HepG2 (cell line): ENCODE data around the gene DHCR7. TPM values are rescaled to one million over a fixed set of nuclear protein-coding genes. Genes with fewer than 3 reads are reported as not detected.

Source experiments
- ATAC-seq: fragments of 200-7000 bp; cut with Tn5 transposase; 3 replicates; pipeline ENCODE4 v1.9.1; 2020; ENCODE audit warnings: mild to moderate bottlenecking, moderate library complexity
- BruUV-seq: library from RNA; stranded (reverse); fragments of 400-500 nt; replicated peaks from 2 replicates; lab custom pipeline; 2021; lab: Mats Ljungman, UMichigan
- CTCF ChIA-PET: fragments of 300-600 bp; formaldehyde crosslinking; extraction: SDS; loops from one replicate; lab custom pipeline; 2021; ENCODE audit warnings: low total read pairs, inconsistent platforms, low intra/inter-chr PET ratio; lab: Yijun Ruan, JAX
- POLR2A ChIA-PET: fragments of 350-600 bp; sonication (Branson Sonifier 250); formaldehyde crosslinking; loops from one replicate; lab custom pipeline; 2020; ENCODE audit warnings: antibody characterized with exemption, inconsistent platforms; lab: Yijun Ruan, JAX
- DNase-seq: peaks from one replicate; pipeline ENCODE4 v3.0.0-alpha.2; 2015; ENCODE audit warnings: low spot score
- FAIRE-seq: peaks from 3 replicates; lab custom pipeline; 2011; peaks lifted over from hg19 to GRCh38; lab: Jason Lieb, UNC
- H2AFZ ChIP-seq: one replicate; pipeline ENCODE4 v1.6.1; 2011; ENCODE audit warnings: low read length, inconsistent platforms
- H3K27ac ChIP-seq: fragments of 300-600 bp; 3 replicates; pipeline ENCODE4 v1.8.0; 2011; ENCODE audit warnings: mixed run types, mild to moderate bottlenecking, mixed read lengths, low read length, inconsistent platforms; ENCODE audit not compliant: insufficient read depth; ENCODE audit errors: extremely low read length
- H3K27me3 ChIP-seq, 2 experiments: fragments of 200-600 bp in 1 of 2; 2 replicates in 1 of 2; 3 replicates in 1 of 2; pipeline versions ENCODE4 v1.6.0 to v1.8.0; 2011; ENCODE audit warnings: low read length in 2 of 2, mild to moderate bottlenecking in 2 of 2, moderate library complexity in 2 of 2, inconsistent platforms in 1 of 2; ENCODE audit not compliant: insufficient read depth in 2 of 2, control insufficient read depth in 1 of 2
- H3K36me3 ChIP-seq, 2 experiments: fragments of 200-600 bp in 1 of 2; replicated peaks in 1 of 2; 2 replicates in 1 of 2; 3 replicates in 1 of 2; pipeline versions ENCODE4 v1.5.1 to v1.8.0; 2011; ENCODE audit warnings: low read length in 2 of 2, inconsistent platforms in 1 of 2; ENCODE audit not compliant: insufficient read depth in 2 of 2, control insufficient read depth in 1 of 2
- H3K4me1 ChIP-seq: 2 replicates; pipeline ENCODE4 v1.5.1; 2012; ENCODE audit warnings: low read length, inconsistent platforms; ENCODE audit not compliant: insufficient read depth
- H3K4me2 ChIP-seq: 2 replicates; pipeline ENCODE4 v1.6.0; 2011; ENCODE audit warnings: low read depth, low read length, inconsistent platforms
- H3K4me3 ChIP-seq, 3 experiments: fragments of 200-600 bp in 1 of 3; sonication (generic), shearing (Covaris generic) in 1 of 3; replicated peaks in 1 of 3; 2 replicates each; pipeline ENCODE4 v1.5.1; 2011 to 2016; ENCODE audit warnings: low read length in 3 of 3, inconsistent platforms in 2 of 3, low read depth in 2 of 3, mild to moderate bottlenecking in 2 of 3, control low read depth in 1 of 3, mixed read lengths in 1 of 3; ENCODE audit not compliant: insufficient read depth in 1 of 3
- H3K79me2 ChIP-seq: one replicate; pipeline ENCODE4 v1.6.1; 2011; ENCODE audit warnings: low read length, inconsistent platforms; ENCODE audit not compliant: insufficient read depth
- H3K9ac ChIP-seq: 2 replicates; pipeline ENCODE4 v1.6.0; 2011; ENCODE audit warnings: mild to moderate bottlenecking, low read depth, low read length, inconsistent platforms; ENCODE audit not compliant: insufficient read depth
- H3K9me3 ChIP-seq: 2 replicates; pipeline ENCODE4 v1.5.1; 2012; ENCODE audit warnings: mild to moderate bottlenecking, low read length
- H4K20me1 ChIP-seq: 2 replicates; pipeline ENCODE4 v1.6.0; 2011; ENCODE audit warnings: inconsistent platforms, mild to moderate bottlenecking, low read length, moderate library complexity; ENCODE audit not compliant: insufficient read depth
- ARID5B ChIP-seq: IDR thresholded peaks from 2 replicates; pipeline ENCODE4 v1.4.0; 2020; ENCODE audit warnings: mild to moderate bottlenecking, missing genetic modification reagents
- BCL6 ChIP-seq: IDR thresholded peaks from 2 replicates; pipeline ENCODE4 v1.6.1; 2016; ENCODE audit warnings: missing genetic modification reagents, missing compliant biosample characterization
- FOXJ3 ChIP-seq: sonication (generic); formaldehyde crosslinking; IDR thresholded peaks from 2 replicates; pipeline ENCODE4 v1.4.0; 2020; ENCODE audit warnings: missing genetic modification reagents, mild to moderate bottlenecking, borderline replicate concordance
- FOXP1 ChIP-seq, 2 experiments: fragments of 450-650 bp in 1 of 2; IDR thresholded peaks; 2 replicates each; pipeline ENCODE4 v1.6.1; 2017 to 2018; ENCODE audit warnings: antibody characterized with exemption in 1 of 2
- IRX3 ChIP-seq: sonication (generic); formaldehyde crosslinking; IDR thresholded peaks from 2 replicates; pipeline ENCODE4 v1.8.1; 2023; ENCODE audit warnings: mild to moderate bottlenecking, low read depth, missing genetic modification reagents, borderline replicate concordance
- JARID2 ChIP-seq: sonication (generic); formaldehyde crosslinking; IDR thresholded peaks from 2 replicates; pipeline ENCODE4 v1.8.1; 2023; ENCODE audit warnings: missing genetic modification reagents, inconsistent platforms; ENCODE audit not compliant: insufficient replicate concordance
- KLF6 ChIP-seq: IDR thresholded peaks from 2 replicates; pipeline ENCODE4 v1.8.0; 2016; ENCODE audit warnings: missing biosample characterization, missing genetic modification reagents
- MEF2D ChIP-seq: sonication (generic); formaldehyde crosslinking; IDR thresholded peaks from 2 replicates; pipeline ENCODE4 v1.5.1; 2020; ENCODE audit warnings: mild to moderate bottlenecking, missing genetic modification reagents
- NR2F1 ChIP-seq, 2 experiments: fragments of 450-650 bp in 1 of 2; formaldehyde crosslinking in 1 of 2; IDR thresholded peaks; 2 replicates each; pipeline versions ENCODE4 v1.5.0 to v1.6.1; 2016 to 2020; ENCODE audit warnings: mild to moderate bottlenecking in 1 of 2, missing compliant biosample characterization in 1 of 2, missing genetic modification reagents in 1 of 2, moderate library complexity in 1 of 2
- SMAD9 ChIP-seq: sonication (generic); formaldehyde crosslinking; IDR thresholded peaks from 2 replicates; pipeline ENCODE4 v1.5.1; 2020; ENCODE audit warnings: mild to moderate bottlenecking, missing genetic modification reagents
- SNAPC2 ChIP-seq: sonication (generic); formaldehyde crosslinking; IDR thresholded peaks from 2 replicates; pipeline ENCODE4 v1.8.1; 2022; ENCODE audit warnings: mild to moderate bottlenecking, missing genetic modification reagents
- ZBTB7A ChIP-seq: sonication (generic); formaldehyde crosslinking; IDR thresholded peaks from 2 replicates; pipeline ENCODE4 v1.8.0; 2022; ENCODE audit warnings: mild to moderate bottlenecking, missing genetic modification reagents
- ZMAT5 ChIP-seq: sonication (generic); formaldehyde crosslinking; IDR thresholded peaks from 2 replicates; pipeline ENCODE4 v1.5.0; 2020; ENCODE audit warnings: mild to moderate bottlenecking, low read depth, missing genetic modification reagents, borderline replicate concordance
- ZNF235 ChIP-seq: sonication (generic); formaldehyde crosslinking; IDR thresholded peaks from 2 replicates; pipeline ENCODE4 v1.8.1; 2023; ENCODE audit warnings: mild to moderate bottlenecking, missing genetic modification reagents, borderline replicate concordance
- ZNF362 ChIP-seq: sonication (generic); formaldehyde crosslinking; IDR thresholded peaks from 2 replicates; pipeline ENCODE4 v1.4.0; 2020; ENCODE audit warnings: missing genetic modification reagents, mild to moderate bottlenecking, borderline replicate concordance
- ZNF432 ChIP-seq: sonication (generic); formaldehyde crosslinking; IDR thresholded peaks from 2 replicates; pipeline ENCODE4 v1.5.0; 2020; ENCODE audit warnings: missing genetic modification reagents, mild to moderate bottlenecking, borderline replicate concordance
- ZSCAN20 ChIP-seq: sonication (generic); formaldehyde crosslinking; IDR thresholded peaks from 2 replicates; pipeline ENCODE4 v1.4.0; 2020; ENCODE audit warnings: missing genetic modification reagents, mild to moderate bottlenecking, borderline replicate concordance
- WGBS: methylation state at CpG from one replicate; pipeline ENCODE4 v1.1.6; 2017; ENCODE audit warnings: low lambda C conversion rate; 5-methylcytosine and 5-hydroxymethylcytosine counted together
- in situ Hi-C: cut with HindIII; loops from 2 replicates; pipeline ENCODE4 v1.10.0; 2017; ENCODE audit warnings: low pct_unique_long_range_greater_than_20kb; ENCODE audit not compliant: extremely low pct_ligation_motif_present
- intact Hi-C: fragments of 100-400 bp; cut with micrococcal nuclease; formaldehyde crosslinking; loops from one replicate; pipeline ENCODE4 v1.10.0; 2022; ENCODE audit not compliant: unreplicated experiment
- polyA plus RNA-seq, 8 experiments: library from polyadenylated mRNA; depleted of rRNA in 3 of 8; stranded (reverse) in 7 of 8; unstranded in 1 of 8; fragments of >200 nt; fragmentation: Illumina TruSeq in 4 of 8; extraction: Trizol in 4 of 8; gene quantifications; 2 replicates each; pipeline versions ENCODE4 v1.2.1 to v1.2.3, GENCODE V29; 2011 to 2016; ENCODE audit warnings: low read depth in 4 of 8, missing spikeins in 1 of 8, mixed read lengths in 1 of 8; ENCODE audit not compliant: insufficient read depth in 1 of 8
- total RNA-seq, 5 experiments: library from RNA; depleted of rRNA; stranded (reverse); fragments of >200 nt; fragmentation: Illumina TruSeq; extraction: Trizol; gene quantifications; 2 replicates each; pipeline ENCODE4 v1.2.3, GENCODE V29; 2016; ENCODE audit warnings: low read depth in 1 of 5

The DHCR7 gene
- total and polyA plus RNA-seq, 2 of the 13 experiments (the other 11 are each of a cell fraction or from before 2014, with no cell fraction given) = 96.0 to 143 TPM

GRCh38 chr11:71446942-71447688, 1.1 kb downstream of the DHCR7 start:
- POLR2A ChIA-PET = interaction anchor here (1.2 to 2.2 kb wide), 3 partner anchors 13 to 194 kb away, joined by 5 to 16 read pairs (median 6); no protein-coding TSS in a partner anchor
- H3K27ac ChIP-seq = peak overlapping the region; percentile 57
- TSS peak; percentile 70 for BruUV-seq
- TF ChIP-seq FOXJ3 (CRISPR knock-in tag) = no peak
- TF ChIP-seq ZNF432 (CRISPR knock-in tag) = no peak
- TF ChIP-seq ARID5B (CRISPR knock-in tag) = peak; percentile 60; the same call in 1 of the 2 replicates
- TF ChIP-seq NR2F1 (CRISPR knock-in tag; IDR thresholded peaks at IDR 0.05) = 0 out of 4 replicates have a peak, but pooled peaks of 1 of the 2 experiments have one; percentile 12
- peak; percentile 30 for TF ChIP-seq JARID2 (CRISPR knock-in tag)
- 0 out of 2 replicates have a peak, but pooled peaks have one; percentile 28 for TF ChIP-seq IRX3
- TF ChIP-seq MEF2D (CRISPR knock-in tag) = no peak
- TF ChIP-seq ZNF362 = no peak
- TF ChIP-seq ZBTB7A (CRISPR knock-in tag) = no peak
- no peak for TF ChIP-seq FOXP1 (IDR thresholded peaks at IDR 0.05)
- TF ChIP-seq FOXP1 (CRISPR knock-in tag; IDR thresholded peaks at IDR 0.05) = peak; percentile 36; the same call in 1 of the 2 replicates
- TF ChIP-seq BCL6 (CRISPR knock-in tag) = peak; percentile 53
- TF ChIP-seq ZMAT5 (CRISPR knock-in tag) = no peak
- no peak for TF ChIP-seq SMAD9 (CRISPR knock-in tag)
- TF ChIP-seq ZNF235 (CRISPR knock-in tag) = no peak
- 0 out of 2 replicates have a peak, but pooled peaks have one; percentile 19 for TF ChIP-seq SNAPC2 (CRISPR knock-in tag)
- no peak for TF ChIP-seq ZSCAN20 (CRISPR knock-in tag)
- no peak for TF ChIP-seq KLF6 (CRISPR knock-in tag)

More at GRCh38 chr11:71446942-71447688, 1.1 kb downstream of the DHCR7 start:
- DNase-seq (peak; percentile 73), FAIRE-seq (peak; percentile 52), ATAC-seq (peak; percentile 27)
- peaks cover 53% of the 10 kb centered on the region for H3K79me2 ChIP-seq
- CTCF ChIA-PET = no interaction called here
- peaks cover 24% of the 10 kb centered on the region for H4K20me1 ChIP-seq
- H3K4me1 ChIP-seq = peaks cover 53% of the 10 kb centered on the region
- H3K27me3 ChIP-seq = no peaks in the 10 kb centered on the region
- H3K4me3 ChIP-seq = peak overlapping the region; percentile 76 to 93 (median 86)
- H2AFZ ChIP-seq = no peak overlapping the region
- intact Hi-C loops (no loop called here), in situ Hi-C loops (no loop called here)
- 43% methylated on average over 4 of the region's 9 CpGs for WGBS
- peak overlapping the region; percentile 79 for H3K9ac ChIP-seq
- no peaks in the 10 kb centered on the region for H3K9me3 ChIP-seq
- H3K4me2 ChIP-seq = peak overlapping the region; percentile 81
- H3K36me3 ChIP-seq = peaks cover 16 to 44% of the 10 kb centered on the region in 2 experiments; a peak in 4 of 5 replicates
